ENCODE data around the gene ARHGEF25.
"Not testable (repeated sequence)": the region's sequence is repeated elsewhere in the genome, so short reads cannot be mapped to it uniquely, and the experiment has no call there.

The ARHGEF25 gene

DNA sequence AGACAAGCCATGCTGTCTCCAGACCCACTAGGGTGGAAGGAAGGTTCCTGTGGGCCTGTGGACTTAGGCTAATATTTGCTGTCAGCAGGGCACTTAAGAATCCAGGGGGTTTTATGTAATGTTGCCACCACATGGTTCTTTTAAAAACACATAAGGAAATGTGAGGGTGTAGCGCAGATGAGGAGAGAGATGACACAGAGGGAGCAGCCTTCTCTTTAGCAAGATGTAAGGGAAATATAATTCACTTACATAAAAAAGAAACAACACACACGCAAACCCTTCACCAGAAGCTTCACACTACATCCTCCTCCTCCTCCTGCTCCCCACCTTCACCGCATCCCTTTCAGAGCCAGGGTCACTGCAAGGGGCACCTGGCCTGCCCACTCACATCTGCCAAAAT is 25.1 kb upstream of the ARHGEF25 start:
- no peak for DNase-seq

DNA sequence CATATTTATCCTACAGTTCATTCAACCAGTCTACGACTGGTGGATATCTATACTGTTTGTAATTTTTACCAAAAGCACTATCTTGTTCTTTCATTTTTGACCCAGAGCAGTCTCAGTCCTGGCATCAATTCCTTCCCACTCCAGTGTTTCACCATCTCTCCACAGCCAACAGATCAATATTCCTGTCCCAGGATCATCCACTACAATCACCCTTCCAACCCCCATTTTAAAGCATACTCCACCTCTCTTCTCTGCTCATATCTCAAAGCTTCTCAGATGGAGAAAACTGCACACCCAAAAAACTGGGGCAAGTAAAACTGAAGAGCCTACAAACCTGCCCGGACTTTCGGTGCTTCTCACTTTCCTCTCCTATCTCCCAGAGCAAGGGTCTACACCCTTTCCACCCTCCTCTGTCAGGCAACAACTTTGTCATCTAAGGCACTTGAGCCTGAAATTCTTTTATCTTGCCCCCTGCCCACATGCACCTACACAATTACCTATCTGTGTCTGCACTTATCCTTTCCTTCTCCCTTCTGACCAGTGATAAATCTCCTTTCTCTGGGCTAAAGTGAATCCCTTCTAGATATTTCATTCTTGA is 24.3 kb upstream of the ARHGEF25 start:
- DNase-seq, result no peak

DNA sequence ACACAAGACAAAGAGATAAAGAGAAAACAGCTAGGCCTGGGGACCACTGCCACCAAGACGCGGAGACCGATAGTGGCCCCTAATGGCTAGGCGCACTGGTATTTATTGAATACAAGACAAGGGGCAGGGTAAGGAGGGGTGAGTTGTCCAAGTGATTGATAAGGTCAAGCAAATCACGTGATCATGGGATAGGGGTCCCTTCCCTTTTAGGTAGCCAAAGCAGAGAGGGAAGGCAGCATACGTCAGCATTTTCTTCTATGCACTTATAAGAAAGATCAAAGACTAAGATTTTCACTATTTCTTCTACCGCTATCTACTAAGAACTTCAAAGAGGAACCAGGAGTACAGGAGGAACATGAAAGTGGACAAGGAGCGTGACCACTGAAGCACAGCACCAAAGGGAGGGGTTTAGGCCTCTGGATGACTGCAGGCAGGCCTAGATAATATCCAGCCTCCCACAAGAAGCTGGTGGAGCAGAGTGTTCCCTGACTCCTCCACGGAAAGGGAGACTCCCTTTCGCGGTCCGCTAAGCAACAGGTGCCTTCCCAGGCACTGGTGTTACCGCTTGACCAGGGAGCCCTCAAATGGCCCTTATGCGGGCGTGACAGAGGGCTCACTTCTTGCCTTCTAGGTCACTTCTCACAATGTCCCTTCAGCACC is 22.2 kb upstream of the ARHGEF25 start:
- DNase-seq, result not testable (repeated sequence)

DNA sequence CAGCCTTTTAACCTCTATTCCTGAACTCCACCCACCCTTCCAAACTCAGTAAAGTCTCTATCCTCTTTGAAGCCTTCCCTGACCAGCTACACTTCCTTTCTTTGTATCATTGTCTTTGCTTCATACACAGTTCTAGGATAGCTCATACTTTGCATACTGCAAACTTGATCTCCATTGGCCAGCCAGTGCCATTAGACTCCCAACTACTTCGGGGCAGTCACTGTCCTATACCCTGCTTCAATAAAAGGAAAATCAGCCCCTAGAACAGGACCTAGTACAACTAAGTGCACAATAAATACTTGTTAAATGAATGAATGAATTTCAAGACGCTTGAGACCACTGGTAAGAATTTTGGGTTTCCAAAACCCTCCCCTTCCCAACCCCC is 20.8 kb upstream of the ARHGEF25 start:
- no peak for DNase-seq

DNA sequence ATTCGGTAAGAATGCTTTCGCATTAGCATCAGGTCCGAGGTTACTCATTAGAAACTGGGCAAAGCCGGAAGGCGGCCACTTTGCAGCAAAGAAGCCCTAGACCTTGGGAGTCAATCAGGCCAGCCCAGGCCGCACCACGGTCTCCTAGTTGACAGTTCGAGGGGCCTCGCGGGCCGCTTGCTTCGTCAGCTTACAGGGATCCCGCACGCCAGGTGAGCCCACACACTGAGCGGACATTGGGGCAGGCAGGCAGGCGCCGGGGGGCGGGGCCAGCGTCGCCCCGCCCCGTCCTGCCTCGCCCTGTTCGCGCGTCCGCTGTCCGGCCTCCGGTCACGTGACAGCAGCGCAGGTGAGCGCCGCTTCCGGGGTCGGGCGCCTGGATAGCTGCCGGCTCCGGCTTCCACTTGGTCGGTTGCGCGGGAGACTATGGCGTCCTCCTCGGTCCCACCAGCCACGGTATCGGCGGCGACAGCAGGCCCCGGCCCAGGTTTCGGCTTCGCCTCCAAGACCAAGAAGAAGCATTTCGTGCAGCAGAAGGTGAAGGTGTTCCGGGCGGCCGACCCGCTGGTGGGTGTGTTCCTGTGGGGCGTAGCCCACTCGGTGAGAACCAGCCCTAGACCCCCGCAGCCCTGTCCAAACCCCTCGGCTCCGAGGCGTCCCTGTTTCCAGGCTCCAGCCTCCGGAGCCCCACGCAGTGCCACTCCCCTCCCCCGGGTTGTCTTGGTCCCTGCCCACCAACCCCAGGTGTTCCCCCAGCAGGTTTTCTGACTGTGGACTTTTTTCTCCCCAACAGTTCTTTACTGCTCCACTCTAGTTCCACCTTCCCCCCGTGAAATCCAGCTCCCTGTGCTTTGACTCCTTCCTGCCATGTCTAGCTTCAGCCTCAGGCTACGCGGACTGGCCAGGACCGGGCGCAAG is 20.1 kb upstream of the ARHGEF25 start, which contains the start of gene PIP4K2C:
Gene PIP4K2C (plus strand): TSS at position 329 of the 918 bp plus-strand sequence. CDS start 98 bp downstream, at position 427.
- DNase-seq, result peak; percentile 82

DNA sequence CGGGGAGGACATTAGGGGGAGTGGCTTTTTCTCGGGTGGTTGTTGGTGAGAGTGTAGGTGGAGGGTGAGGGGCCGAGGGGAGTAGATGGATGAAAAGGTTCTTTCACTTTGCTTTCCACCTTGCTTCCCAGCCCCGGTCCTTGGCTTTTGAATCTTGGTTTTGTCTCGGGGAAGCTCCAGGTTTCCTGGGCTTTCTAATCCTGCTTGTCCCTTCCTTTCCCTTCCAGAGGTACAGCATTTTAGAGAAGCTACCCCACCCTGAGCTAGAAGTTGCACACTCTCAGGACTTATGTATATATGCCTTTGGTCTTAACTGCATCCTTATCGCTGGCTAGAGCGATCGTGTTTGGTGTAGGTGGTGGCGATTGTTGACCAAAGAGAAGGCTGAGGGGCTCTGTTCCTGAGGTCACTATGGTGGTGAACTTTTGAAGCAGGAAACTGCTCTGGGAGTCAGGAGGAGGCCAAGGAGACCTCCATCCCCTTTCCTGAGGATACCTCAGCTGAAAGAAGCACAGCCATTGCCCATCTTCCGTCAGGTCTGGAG is 19.4 kb upstream of the ARHGEF25 start:
- DNase-seq, result no peak

DNA sequence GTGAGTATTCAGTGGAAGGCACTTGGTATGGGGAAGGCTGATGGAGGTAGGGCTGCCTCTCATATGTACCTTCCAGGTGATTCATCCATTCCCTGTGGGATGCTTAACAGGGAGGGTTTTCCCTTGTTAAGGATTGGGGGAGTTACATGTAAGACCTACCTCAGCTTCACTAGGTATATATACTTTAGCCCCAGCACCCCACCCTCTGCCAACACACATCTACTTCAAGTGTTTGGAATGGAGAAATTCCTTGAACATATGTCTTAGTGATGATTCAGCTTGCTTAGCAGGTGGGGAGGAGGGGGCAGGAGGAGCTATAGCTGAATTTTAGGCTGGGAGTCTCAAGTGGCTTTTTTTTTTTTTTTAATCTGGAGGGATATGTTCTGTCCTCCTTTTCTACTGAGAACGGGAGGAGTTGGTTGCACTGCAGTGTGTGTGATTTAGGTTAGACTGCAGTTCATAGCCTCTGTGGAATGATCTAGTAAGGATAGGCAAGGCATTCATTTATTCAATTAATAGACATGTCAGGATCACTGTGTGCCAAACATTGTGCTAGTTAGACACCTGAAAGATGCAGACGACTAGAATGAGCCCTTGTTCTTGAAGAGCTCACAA is 18.6 kb upstream of the ARHGEF25 start:
- DNase-seq, result no peak

DNA sequence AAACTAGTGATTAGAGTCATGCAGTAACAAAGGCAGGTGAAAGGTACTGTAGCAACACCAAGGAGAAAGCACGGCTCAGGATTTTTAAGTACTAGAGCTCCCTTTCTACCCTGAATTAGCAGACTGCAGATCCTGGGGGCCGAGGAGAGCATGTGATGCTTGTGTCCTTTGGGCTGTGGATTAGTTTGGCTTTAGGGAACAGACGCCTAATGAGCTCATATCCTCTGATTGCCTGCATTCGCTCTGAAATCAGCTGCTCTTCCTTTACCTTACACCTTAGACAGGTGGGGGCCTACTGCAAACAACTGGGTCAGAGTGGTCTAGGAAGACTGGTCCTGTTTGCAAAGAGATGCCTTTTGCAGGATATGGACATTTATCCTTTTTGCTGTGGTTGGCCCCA is 18.0 kb upstream of the ARHGEF25 start:
- DNase-seq, result no peak

DNA sequence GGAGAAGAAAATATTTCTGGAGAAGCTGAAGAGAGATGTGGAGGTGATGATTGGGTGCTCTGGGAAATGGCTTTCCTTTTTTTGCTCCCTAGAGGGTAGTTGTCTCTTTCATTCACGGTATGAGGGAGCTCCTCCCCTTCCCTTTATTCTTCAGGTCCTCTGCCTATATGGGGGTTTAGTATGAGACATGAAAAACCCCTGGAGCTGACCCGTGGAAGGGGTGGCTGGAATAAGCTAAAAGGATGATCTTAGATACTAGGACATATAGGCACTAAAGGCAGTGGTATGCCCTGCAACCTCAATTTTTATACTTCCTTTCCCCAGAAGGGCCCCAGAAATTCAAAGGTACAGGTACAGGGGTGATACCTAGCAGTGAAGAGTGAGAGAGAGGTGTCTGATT is 10.8 kb upstream of the ARHGEF25 start:
- no peak for DNase-seq

DNA sequence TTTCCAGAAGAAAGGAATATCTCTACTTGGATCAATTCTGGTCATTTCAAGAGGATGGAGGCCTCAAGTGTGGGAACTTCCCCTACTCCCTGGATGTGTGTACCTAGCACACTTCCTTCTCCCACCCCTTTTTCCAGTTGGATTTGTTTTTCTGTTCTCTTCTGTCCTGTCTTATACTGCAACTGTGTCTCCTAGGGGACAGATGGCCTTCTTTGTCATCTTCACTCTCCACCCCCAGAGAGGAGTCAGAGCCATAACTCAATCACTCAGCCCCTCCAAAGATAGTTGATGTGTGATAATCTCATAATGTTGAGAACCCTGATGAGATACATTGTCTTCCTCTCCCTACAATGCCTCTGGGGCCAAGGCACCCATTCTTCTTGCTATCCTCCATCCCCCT is 8.7 kb upstream of the ARHGEF25 start:
- DNase-seq, result no peak

DNA sequence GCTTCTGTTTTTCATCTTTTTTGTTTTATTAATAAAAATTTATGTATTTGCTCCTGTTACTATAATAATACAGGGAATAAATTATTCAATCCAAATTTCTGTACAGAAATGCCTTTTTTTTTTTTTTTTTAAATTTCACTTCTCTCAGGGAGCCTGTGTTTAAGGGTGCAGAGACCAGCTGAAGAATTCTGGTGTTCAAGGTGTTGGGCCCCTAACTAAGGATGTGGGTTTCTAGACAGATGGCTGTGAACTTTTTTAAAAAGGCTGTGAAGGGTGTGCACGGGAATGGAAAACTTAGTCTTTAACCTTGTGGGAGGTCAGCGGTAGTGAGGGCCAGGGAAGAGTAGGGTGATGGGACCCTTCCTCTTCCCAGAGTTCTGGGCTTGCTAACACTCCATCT is 7.9 kb upstream of the ARHGEF25 start:
- DNase-seq, result no peak

DNA sequence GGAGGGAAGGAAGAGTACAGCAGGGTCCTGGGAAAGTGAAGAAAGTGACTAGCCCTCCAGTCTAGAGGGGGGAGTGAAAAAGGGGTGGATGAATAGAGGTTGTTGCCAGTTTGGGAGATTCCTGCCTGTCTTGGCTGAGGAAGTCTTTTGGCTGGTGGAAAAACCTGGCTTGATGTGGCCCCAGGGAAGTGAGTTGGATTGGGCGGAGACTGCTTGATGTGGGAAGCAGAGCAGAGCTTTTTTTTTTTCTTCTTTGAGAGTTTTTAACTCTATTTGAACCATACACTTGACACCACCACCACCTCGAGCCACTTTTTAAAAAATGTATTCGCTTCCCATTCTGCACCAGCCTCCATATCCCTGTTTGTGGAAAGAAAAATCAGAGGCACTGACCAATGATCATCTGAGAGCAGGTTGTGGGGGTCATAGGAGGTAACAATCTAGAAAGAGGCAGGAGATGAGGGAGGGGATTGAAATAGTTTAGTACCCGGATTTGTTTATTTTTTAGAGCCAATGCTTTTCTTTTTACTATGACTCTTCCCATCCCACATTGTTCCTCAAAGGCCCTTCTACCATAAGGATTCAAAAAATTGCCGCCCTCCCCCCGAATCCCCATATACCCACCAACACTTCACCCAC is 7.3 kb upstream of the ARHGEF25 start:
- no peak for DNase-seq

DNA sequence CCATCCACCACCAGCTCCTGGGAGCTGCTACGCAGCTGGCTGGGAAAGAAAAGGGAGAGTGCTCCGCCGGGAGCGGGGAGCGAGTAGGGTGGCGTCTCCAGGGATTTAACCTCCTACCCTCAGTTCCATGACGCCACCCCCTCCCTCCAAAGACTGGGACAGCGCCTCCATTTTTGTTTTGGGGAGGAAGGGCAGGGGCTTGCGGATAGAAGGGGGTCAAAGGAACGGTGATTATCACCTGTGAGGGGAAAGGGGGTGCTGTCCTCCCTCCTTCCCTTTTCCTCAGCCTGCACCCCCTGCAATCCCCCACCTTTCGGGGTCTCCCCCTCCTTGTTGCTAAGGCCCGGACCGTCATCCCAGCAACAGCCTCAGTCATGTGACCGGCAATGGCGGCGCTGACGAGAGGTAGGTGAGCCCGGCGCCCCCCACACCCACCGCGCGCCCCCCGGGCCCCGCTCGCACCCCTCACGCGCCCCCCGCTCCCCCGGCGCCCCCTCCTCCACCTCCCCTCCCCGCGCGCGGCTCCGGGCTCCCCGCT is 6.7 kb upstream of the ARHGEF25 start, which contains the start of gene DTX3:
Gene DTX3 (plus strand): TSS at position 371 of the 538 bp plus-strand sequence. CDS start 1,694 bp downstream, outside the sequence.
- peak; percentile 15 for DNase-seq

DNA sequence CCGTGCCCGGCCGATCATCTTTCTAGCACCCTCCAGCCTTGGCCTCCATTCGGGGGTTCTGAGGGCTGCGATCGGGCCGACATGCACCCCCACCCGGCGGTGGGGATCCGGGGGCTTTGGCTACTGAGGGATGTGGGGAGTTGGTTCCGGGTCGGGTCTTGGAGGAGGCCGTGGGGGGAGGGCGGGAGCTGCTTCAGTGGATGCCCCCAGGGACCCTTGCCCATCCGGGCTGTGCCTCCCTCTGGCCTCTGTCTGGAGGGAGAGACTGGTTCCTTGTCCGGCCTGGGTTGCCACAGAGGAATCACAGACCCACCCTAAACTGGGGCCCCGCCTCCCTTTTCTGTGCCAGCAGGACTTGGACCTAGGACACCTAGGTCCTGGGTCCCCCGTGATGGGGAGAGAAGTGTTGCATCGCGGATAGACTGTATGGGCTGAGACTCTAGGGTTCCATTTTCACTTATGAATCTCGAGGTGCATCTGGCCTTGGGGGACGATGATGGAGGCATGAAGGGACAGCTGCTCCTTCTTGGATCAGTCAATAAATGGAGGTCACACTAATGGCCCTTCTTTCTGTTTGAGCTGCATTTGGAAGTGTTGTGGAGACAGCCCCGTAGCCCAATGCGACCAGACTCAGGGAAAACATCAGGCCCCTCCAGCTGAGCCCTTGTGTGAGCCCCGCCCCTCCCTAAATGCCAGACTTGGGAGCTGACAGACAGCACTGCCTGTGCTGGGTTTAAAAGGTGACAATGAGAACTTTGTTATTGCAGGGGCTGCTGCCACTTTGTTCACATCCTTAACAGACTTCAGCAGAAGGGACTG is 6.0 kb upstream of the ARHGEF25 start:
- no peak for DNase-seq

DNA sequence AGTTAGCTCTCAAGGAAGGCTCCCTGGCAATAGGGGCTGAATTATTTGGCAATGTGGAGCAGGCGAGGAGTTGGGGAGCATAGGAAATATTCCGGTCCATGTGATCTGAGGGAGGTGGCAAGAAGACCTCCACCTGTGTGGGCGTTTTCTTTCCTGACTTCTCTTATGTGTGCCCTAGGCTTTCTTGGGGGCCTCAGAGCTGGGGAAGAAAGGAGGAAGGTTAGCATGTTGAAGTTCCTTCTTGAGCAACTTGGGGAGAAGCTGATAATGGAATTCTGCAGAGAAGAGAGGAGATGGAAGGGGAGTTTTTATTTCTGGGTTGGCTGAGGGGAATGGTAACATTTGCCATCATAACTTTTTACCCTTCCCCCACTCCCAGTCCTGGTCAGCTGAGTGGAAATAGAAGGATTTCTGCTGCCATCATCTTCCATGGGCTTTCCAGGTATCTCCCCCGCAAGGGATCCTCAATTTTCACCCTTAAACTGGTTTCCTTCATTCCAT is 5.4 kb upstream of the ARHGEF25 start:
- no peak for DNase-seq

DNA sequence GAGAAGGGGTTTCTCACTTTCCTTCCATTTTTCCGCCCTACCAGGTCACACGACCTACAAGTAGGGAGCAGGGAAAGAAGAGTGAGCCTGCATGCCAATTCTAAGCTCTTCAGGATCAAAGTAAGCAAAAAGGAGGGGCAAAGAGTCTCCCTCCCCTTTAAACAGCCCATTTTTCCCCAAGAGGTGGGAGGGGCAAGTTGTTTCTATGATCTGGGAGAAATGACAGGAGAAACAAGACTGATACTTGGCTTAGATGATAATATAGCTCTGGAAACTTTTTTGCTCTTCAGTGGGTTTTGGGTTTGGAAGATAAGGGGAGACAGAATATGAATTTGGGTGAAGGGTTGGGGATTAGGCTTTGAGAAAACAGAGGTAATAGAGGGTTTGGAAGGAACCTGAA is 4.8 kb upstream of the ARHGEF25 start:
- DNase-seq, result no peak

DNA sequence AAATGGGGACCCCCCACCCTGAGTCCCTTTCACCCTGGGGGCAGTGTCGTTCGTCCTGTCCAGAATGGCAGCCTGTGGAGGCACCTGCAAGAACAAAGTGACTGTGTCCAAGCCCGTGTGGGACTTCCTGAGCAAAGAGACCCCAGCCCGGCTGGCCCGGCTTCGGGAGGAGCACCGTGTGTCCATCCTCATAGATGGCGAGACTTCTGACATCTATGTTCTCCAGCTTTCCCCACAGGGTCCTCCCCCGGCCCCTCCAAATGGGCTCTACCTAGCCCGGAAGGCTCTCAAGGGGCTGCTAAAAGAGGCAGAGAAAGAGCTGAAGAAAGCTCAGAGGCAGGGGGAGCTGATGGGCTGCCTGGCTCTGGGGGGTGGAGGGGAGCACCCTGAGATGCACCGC is 4.4 kb upstream of the ARHGEF25 start:
- DNase-seq, result no peak

DNA sequence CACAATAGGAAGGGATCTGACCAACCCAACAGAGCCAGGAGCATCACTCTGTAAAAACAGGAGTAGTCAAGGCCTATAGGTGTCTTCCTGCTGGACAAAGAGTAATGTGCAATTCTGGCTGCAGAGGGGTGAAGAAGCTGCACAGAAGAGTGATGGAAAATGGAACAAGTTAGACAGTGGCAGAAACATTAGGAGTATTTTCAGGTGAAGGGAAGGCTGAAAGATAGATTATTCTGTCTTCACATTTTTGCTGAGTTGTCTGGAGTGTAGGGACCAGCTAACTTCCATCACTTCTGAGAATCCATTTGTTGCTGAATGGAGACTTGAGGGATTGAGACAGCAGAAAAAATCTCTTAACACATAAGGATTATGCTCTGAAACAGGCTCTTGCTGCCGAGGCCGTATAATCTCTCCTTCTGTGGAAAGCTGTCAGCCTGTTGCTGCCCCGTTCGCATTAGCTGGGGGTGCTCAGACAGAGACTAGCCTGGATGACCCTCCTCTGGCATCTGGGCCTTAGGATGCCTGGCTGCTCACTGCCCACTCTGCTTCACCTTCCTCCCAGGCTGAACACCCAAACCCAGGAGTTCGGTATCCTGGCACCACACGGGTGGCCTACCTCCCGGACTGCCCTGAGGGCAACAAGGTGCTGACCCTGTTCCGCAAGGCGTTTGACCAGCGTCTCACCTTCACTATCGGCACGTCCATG is 3.1 kb upstream of the ARHGEF25 start:
- DNase-seq, result no peak

DNA sequence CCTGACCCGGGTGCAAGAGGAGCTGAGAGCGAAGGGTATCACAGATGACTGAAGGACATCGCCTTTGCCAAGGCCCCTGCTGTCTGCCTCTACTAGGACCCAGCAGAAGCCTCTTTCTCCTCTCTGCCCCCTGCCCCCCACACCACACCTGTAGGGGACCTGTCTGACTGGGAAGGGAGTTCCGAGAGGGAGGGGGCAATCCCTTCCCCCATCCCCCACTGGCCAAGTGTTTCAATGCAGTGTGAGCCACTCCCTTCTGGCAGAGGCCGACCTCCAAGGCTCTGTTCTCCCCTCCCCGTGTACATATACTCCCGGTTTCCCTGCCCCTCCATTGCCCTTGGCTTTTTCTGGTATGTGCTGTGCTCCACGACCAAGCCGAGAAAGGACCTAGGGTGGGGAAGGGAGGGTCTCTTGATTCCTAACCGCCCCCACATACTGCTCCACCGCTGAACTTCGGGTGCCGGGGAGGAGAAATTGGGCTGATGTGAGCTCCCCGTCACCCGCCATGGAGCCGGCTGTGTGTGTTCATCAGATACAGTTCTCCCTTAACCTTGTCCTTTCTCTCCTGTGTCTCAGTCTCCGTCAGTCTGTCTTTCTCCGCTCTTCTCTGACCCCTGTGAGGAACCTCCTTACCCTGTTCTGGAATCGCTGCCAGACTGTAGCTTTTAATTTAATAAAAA is 2.0 kb upstream of the ARHGEF25 start:
- DNase-seq, result no peak
